ENCODE data around the gene GMPR2. TPM values are rescaled to one million over a fixed set of nuclear protein-coding genes. Genes with fewer than 3 reads are reported as not detected.

Gene GMPR2
- total and polyA plus RNA-seq, 2 of the 13 experiments (the other 11 are each of a cell fraction or from before 2014, with no cell fraction given) = 210 to 273 TPM

DNA sequence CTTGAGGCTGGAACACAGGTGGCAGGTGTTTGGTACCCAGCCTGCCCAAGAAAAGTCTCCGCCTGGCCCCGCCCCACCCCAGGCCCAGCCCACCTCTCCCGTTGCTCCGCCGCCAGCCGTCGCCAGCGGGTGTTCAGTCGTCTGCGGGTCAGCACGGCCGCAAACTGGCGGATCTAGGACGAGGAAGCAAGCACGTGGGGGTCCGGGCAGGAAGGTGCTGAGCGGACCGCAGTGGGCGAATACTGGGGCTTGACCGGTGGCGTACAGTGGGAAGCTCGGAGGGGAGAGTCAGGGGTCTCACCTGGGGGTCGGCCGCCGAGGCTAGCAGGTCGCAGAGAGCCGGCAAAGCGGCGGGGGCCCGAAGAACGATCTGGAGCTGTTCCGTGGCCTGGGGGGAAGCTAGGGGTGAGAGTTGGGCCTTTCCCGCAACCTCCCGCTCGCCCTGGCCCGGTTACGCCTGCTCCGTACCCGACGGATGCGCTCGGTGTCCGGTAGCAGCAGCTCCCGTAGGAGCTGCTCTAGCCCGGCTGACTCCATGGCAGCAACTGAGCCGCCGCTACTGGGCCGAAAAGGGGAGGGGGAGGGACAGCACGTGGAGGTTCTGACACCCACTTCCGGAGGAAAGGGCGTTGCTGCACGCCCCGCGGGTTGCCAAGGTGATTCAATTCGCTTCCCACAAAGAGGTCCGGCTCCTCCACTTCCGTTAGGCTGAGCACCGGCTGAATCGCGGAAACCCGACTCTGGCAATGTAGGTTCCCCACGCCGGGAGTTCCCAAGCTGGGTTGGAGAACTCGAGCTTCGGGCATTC lies 44.3 kb upstream of the GMPR2 start, which contains the start of gene IPO4 (continued):
- TF ChIP-seq ZNF256 (CRISPR knock-in tag; conservative IDR thresholded peaks at IDR 0.05) = peak; percentile 94

DNA sequence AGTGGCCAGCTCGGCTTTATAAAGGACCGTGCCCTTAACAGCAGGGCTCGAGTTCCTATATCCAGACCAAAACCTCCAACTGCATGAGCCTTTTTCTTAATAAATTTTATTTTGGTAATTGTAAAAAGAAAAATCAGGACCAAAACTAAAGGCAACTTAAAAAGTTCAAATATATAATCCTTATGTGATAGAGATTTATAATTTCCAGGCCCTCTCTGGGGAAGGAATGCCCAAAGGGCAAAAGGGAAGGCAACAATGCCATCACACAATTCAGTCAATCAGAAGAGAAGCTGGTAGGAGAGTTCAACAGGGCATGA lies 43.7 kb upstream of the GMPR2 start:
- H3K27ac ChIP-seq (ENCODE audit: extremely low read length, insufficient read depth, low read length) = peak overlapping the region; percentile 37
- BruUV-seq (replicated peaks) = no TSS peak
- peaks cover 45% of the 10 kb centered on the region for H3K4me1 ChIP-seq (ENCODE audit: insufficient read depth, low read length)
- CTCF ChIA-PET (ENCODE audit: low intra/inter-chr PET ratio, low total read pairs) = no interaction called here
- no peaks in the 10 kb centered on the region for H4K20me1 ChIP-seq (ENCODE audit: insufficient read depth, low read length)
- peaks cover 26% of the 10 kb centered on the region for H3K79me2 ChIP-seq (ENCODE audit: insufficient read depth, low read length)
- H3K4me2 ChIP-seq (ENCODE audit: low read depth, low read length) = peak overlapping the region; percentile 96
- intact Hi-C loops (cut with micrococcal nuclease; ENCODE audit: unreplicated experiment) = loop anchor here (2.0 kb wide), 3 partner anchors 44 to 74 kb away; partner anchors contain the start of genes DCAF11, GMPR2, NEDD8 and NRL
- peak overlapping the region in 2 of 3 experiments; percentile 28 to 92; a peak in 4 of 6 replicates for H3K4me3 ChIP-seq (replicated peaks in 1 of 3; ENCODE audit: insufficient read depth in 1 of 3, low read depth in 2 of 3, low read length in 3 of 3)
- in situ Hi-C loops (cut with HindIII; ENCODE audit: extremely low pct_ligation_motif_present, low pct_unique_long_range_greater_than_20kb) = no loop called here
- DNase-seq (ENCODE audit: low spot score) = no peak
- no peak for FAIRE-seq
- H3K9me3 ChIP-seq (ENCODE audit: low read length) = no peaks in the 10 kb centered on the region
- peaks cover 55 to 65% of the 10 kb centered on the region in 2 experiments for H3K36me3 ChIP-seq (replicated peaks in 1 of 2; ENCODE audit: control insufficient read depth in 1 of 2, insufficient read depth in 2 of 2, low read length in 2 of 2)
- peak overlapping the region; percentile 84 for H3K9ac ChIP-seq (ENCODE audit: insufficient read depth, low read depth, low read length)
- no peak overlapping the region for H2AFZ ChIP-seq (ENCODE audit: low read length)
- WGBS (ENCODE audit: low lambda C conversion rate) = 2% methylated on average over 3 of the region's 3 CpGs
- POLR2A ChIA-PET = interaction anchor here (0.6 to 6.4 kb wide), 39 partner anchors 10 to 1094 kb away, joined by 3 to 65 read pairs (median 6); partner anchors contain the start of genes ACIN1, C14orf119, CARMIL3 and CHMP4A
- no peaks in the 10 kb centered on the region for H3K27me3 ChIP-seq (ENCODE audit: control insufficient read depth in 1 of 2, insufficient read depth in 2 of 2, low read length in 2 of 2)
- no peak for ATAC-seq
- no peak for TF ChIP-seq HNRNPUL1 (IDR thresholded peaks at IDR 0.05; ENCODE audit: low read depth, low read length)
- no peak for TF ChIP-seq ZNF431 (CRISPR knock-in tag; IDR thresholded peaks at IDR 0.05; ENCODE audit: borderline replicate concordance, low read depth)
- TF ChIP-seq MNT (IDR thresholded peaks at IDR 0.05) = no peak
- TF ChIP-seq PITX1 (CRISPR knock-in tag; IDR thresholded peaks at IDR 0.05) = no peak
- TF ChIP-seq, protein P1, sequence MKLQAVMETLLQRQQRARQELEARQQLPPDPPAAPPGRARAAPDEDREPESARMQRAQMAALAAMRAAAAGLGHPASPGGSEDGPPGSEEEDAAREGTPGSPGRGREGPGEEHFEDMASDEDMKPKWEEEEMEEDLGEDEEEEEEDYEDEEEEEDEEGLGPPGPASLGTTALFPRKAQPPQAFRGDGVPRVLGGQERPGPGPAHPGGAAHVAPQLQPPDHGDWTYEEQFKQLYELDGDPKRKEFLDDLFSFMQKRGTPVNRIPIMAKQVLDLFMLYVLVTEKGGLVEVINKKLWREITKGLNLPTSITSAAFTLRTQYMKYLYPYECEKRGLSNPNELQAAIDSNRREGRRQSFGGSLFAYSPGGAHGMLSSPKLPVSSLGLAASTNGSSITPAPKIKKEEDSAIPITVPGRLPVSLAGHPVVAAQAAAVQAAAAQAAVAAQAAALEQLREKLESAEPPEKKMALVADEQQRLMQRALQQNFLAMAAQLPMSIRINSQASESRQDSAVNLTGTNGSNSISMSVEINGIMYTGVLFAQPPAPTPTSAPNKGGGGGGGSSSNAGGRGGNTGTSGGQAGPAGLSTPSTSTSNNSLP (IDR thresholded peaks at IDR 0.05; ENCODE audit: low read depth, low read length) = no peak
- no peak for TF ChIP-seq NFRKB (IDR thresholded peaks at IDR 0.05)
- no peak for TF ChIP-seq RAD21 (CRISPR knock-in tag; IDR thresholded peaks at IDR 0.05)
- no peak for TF ChIP-seq TSC22D2 (CRISPR knock-in tag; IDR thresholded peaks at IDR 0.05; ENCODE audit: borderline replicate concordance)
- TF ChIP-seq, protein P2, sequence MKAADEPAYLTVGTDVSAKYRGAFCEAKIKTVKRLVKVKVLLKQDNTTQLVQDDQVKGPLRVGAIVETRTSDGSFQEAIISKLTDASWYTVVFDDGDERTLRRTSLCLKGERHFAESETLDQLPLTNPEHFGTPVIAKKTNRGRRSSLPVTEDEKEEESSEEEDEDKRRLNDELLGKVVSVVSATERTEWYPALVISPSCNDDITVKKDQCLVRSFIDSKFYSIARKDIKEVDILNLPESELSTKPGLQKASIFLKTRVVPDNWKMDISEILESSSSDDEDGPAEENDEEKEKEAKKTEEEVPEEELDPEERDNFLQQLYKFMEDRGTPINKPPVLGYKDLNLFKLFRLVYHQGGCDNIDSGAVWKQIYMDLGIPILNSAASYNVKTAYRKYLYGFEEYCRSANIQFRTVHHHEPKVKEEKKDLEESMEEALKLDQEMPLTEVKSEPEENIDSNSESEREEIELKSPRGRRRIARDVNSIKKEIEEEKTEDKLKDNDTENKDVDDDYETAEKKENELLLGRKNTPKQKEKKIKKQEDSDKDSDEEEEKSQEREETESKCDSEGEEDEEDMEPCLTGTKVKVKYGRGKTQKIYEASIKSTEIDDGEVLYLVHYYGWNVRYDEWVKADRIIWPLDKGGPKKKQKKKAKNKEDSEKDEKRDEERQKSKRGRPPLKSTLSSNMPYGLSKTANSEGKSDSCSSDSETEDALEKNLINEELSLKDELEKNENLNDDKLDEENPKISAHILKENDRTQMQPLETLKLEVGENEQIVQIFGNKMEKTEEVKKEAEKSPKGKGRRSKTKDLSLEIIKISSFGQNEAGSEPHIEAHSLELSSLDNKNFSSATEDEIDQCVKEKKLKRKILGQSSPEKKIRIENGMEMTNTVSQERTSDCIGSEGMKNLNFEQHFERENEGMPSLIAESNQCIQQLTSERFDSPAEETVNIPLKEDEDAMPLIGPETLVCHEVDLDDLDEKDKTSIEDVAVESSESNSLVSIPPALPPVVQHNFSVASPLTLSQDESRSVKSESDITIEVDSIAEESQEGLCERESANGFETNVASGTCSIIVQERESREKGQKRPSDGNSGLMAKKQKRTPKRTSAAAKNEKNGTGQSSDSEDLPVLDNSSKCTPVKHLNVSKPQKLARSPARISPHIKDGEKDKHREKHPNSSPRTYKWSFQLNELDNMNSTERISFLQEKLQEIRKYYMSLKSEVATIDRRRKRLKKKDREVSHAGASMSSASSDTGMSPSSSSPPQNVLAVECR (CRISPR knock-in tag; IDR thresholded peaks at IDR 0.05; ENCODE audit: borderline replicate concordance) = no peak
- peak; percentile 7 for TF ChIP-seq ASH2L (IDR thresholded peaks at IDR 0.05; ENCODE audit: insufficient read length, low read depth, low read length)
- TF ChIP-seq MTF1 (CRISPR knock-in tag; IDR thresholded peaks at IDR 0.05) = no peak
